ENCODE measurements around the gene LARP4B.

The LARP4B gene

DNA sequence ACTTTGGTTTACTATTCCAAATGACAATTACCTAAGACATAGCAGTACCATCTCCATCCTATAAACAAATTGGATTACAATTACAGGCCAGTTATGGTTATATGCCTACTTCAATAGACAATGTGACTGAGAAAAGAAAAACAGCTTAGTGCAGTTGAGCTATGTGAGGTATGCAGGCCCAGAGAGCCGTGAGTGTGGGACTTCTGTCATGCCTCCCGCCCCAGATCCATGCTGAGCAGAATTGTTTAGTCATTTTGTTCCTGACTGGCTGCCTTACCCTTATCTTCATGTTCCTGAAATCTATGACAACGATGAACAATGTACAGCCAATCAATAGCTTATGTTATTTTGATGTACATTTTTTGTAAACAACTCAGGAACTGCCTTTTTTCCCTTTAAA is 21.7 kb downstream of the LARP4B start:
- no peak for TF ChIP-seq EZH2phosphoT487 (IDR thresholded peaks at IDR 0.05; ENCODE audit: low read depth)
- TF ChIP-seq, protein P1, sequence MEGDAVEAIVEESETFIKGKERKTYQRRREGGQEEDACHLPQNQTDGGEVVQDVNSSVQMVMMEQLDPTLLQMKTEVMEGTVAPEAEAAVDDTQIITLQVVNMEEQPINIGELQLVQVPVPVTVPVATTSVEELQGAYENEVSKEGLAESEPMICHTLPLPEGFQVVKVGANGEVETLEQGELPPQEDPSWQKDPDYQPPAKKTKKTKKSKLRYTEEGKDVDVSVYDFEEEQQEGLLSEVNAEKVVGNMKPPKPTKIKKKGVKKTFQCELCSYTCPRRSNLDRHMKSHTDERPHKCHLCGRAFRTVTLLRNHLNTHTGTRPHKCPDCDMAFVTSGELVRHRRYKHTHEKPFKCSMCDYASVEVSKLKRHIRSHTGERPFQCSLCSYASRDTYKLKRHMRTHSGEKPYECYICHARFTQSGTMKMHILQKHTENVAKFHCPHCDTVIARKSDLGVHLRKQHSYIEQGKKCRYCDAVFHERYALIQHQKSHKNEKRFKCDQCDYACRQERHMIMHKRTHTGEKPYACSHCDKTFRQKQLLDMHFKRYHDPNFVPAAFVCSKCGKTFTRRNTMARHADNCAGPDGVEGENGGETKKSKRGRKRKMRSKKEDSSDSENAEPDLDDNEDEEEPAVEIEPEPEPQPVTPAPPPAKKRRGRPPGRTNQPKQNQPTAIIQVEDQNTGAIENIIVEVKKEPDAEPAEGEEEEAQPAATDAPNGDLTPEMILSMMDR (IDR thresholded peaks at IDR 0.05; ENCODE audit: low read depth, low read length): no peak
- H3K4me3 ChIP-seq (ENCODE audit: low read length): no peak overlapping the region
- no peak overlapping the region for H2AFZ ChIP-seq (ENCODE audit: low read depth, low read length)
- H3K4me2 ChIP-seq (ENCODE audit: low read length): no peak overlapping the region
- H3K9ac ChIP-seq (ENCODE audit: low read length): no peak overlapping the region
- no peaks in the 10 kb centered on the region for H3K9me3 ChIP-seq (ENCODE audit: insufficient read depth, low read length)
- H3K79me2 ChIP-seq (ENCODE audit: low read length): peaks cover 95% of the 10 kb centered on the region
- H3K27ac ChIP-seq (ENCODE audit: low read length): no peak overlapping the region
- peaks cover 75% of the 10 kb centered on the region for H4K20me1 ChIP-seq (ENCODE audit: insufficient read depth, low read length)
- H3K4me1 ChIP-seq (ENCODE audit: low read length): no peaks in the 10 kb centered on the region
- H3K36me3 ChIP-seq (replicated peaks; ENCODE audit: low read depth, low read length): peaks cover 10% of the 10 kb centered on the region
- H3K27me3 ChIP-seq (ENCODE audit: low read depth, low read length): no peaks in the 10 kb centered on the region

GRCh38 chr10:905972-906371 is 25.5 kb downstream of the LARP4B start:
- peaks cover 93% of the 10 kb centered on the region for H3K79me2 ChIP-seq (ENCODE audit: low read length)

GRCh38 chr10:905503-905902 is 26.0 kb downstream of the LARP4B start:
- Histone ChIP-seq H3K27me3 (ENCODE audit: low read depth, low read length) (no peaks in the 10 kb centered on the region), H3K36me3 (replicated peaks; ENCODE audit: low read depth, low read length) (peaks cover 13% of the 10 kb centered on the region), H3K9me3 (ENCODE audit: insufficient read depth, low read length) (no peaks in the 10 kb centered on the region), H3K79me2 (ENCODE audit: low read length) (peaks cover 91% of the 10 kb centered on the region), H3K9ac (ENCODE audit: low read length) (no peak overlapping the region), H3K4me1 (ENCODE audit: low read length) (no peaks in the 10 kb centered on the region), H3K27ac (ENCODE audit: low read length) (no peak overlapping the region), H3K4me2 (ENCODE audit: low read length) (no peak overlapping the region), H4K20me1 (ENCODE audit: insufficient read depth, low read length) (peaks cover 67% of the 10 kb centered on the region), H2AFZ (ENCODE audit: low read depth, low read length) (no peak overlapping the region), H3K4me3 (ENCODE audit: low read length) (no peak overlapping the region)
- TF ChIP-seq, protein P1 (IDR thresholded peaks at IDR 0.05; ENCODE audit: low read depth, low read length): no peak

More at GRCh38 chr10:905972-906371, 25.5 kb downstream of the LARP4B start:
- Histone ChIP-seq H3K9me3 (ENCODE audit: insufficient read depth, low read length) (no peaks in the 10 kb centered on the region), H4K20me1 (ENCODE audit: insufficient read depth, low read length) (peaks cover 72% of the 10 kb centered on the region), H3K4me1 (ENCODE audit: low read length) (no peaks in the 10 kb centered on the region), H3K4me3 (ENCODE audit: low read length) (no peak overlapping the region), H3K27me3 (ENCODE audit: low read depth, low read length) (no peaks in the 10 kb centered on the region), H3K36me3 (replicated peaks; ENCODE audit: low read depth, low read length) (peaks cover 13% of the 10 kb centered on the region), H3K27ac (ENCODE audit: low read length) (no peak overlapping the region), H2AFZ (ENCODE audit: low read depth, low read length) (no peak overlapping the region), H3K9ac (ENCODE audit: low read length) (no peak overlapping the region), H3K4me2 (ENCODE audit: low read length) (no peak overlapping the region)
- no peak for TF ChIP-seq EZH2phosphoT487 (IDR thresholded peaks at IDR 0.05; ENCODE audit: low read depth)
- TF ChIP-seq, protein P1 (IDR thresholded peaks at IDR 0.05; ENCODE audit: low read depth, low read length): no peak

GRCh38 chr10:904403-904802 is 27.1 kb downstream of the LARP4B start:
- H3K36me3 ChIP-seq (replicated peaks; ENCODE audit: low read depth, low read length): peaks cover 8% of the 10 kb centered on the region
- H2AFZ ChIP-seq (ENCODE audit: low read depth, low read length): no peak overlapping the region
- H3K79me2 ChIP-seq (ENCODE audit: low read length): peaks cover 89% of the 10 kb centered on the region
- H3K4me3 ChIP-seq (ENCODE audit: low read length): no peak overlapping the region
- TF ChIP-seq, protein P1 (IDR thresholded peaks at IDR 0.05; ENCODE audit: low read depth, low read length): no peak
- TF ChIP-seq EZH2phosphoT487 (IDR thresholded peaks at IDR 0.05; ENCODE audit: low read depth): no peak
- no peaks in the 10 kb centered on the region for H3K9me3 ChIP-seq (ENCODE audit: insufficient read depth, low read length)
- H3K4me1 ChIP-seq (ENCODE audit: low read length): no peaks in the 10 kb centered on the region
- H3K4me2 ChIP-seq (ENCODE audit: low read length): no peak overlapping the region
- H4K20me1 ChIP-seq (ENCODE audit: insufficient read depth, low read length): peaks cover 63% of the 10 kb centered on the region
- no peak overlapping the region for H3K27ac ChIP-seq (ENCODE audit: low read length)
- no peaks in the 10 kb centered on the region for H3K27me3 ChIP-seq (ENCODE audit: low read depth, low read length)
- no peak overlapping the region for H3K9ac ChIP-seq (ENCODE audit: low read length)
